PC-9 (cell line): Measurements from ENCODE around the gene RAB40C.

ENCODE experiments used
- CTCF ChIP-seq: fragments of 200-600 bp; sonication (generic); conservative IDR thresholded peaks from 2 replicates; pipeline ENCODE4 v1.6.1; 2017; ENCODE audit warnings: mixed run types, antibody characterized with exemption, mild to moderate bottlenecking, moderate library complexity
- EZH2 ChIP-seq: fragments of 200-600 bp; sonication (generic); IDR thresholded peaks from 2 replicates; pipeline ENCODE4 v1.8.0; 2017; ENCODE audit warnings: antibody characterized with exemption, low read depth

- TF ChIP-seq CTCF: no peak
- no peak for TF ChIP-seq EZH2
Observed at GRCh38 chr16:592518-593306, 2.8 kb downstream of the RAB40C start.
